ENCODE results near the gene ZNF273. TPM values are rescaled to one million over a fixed set of nuclear protein-coding genes. Genes with fewer than 3 reads are reported as not detected.

Gene ZNF273
- polyA plus RNA-seq, 1 of the 3 experiments (the other 2 are of a cell fraction): 2.3 TPM

- TF ChIP-seq YY1 (IDR thresholded peaks at IDR 0.05; ENCODE audit: low read depth) (0 out of 2 replicates have a peak, but pooled peaks have one; percentile 63), ELF1 (IDR thresholded peaks at IDR 0.05) (peak; percentile 87), MEF2A (IDR thresholded peaks at IDR 0.05; ENCODE audit: borderline replicate concordance, low read depth) (no peak), TAF1 (IDR thresholded peaks at IDR 0.05; ENCODE audit: borderline replicate concordance, low read depth, low read length) (peak; percentile 79), USF2 (IDR thresholded peaks at IDR 0.05; ENCODE audit: borderline replicate concordance, low read depth, low read length) (no peak), RAD21 (IDR thresholded peaks at IDR 0.05; ENCODE audit: low read length) (no peak), JUND (IDR thresholded peaks at IDR 0.05) (no peak), FOXJ3 (CRISPR knock-in tag; IDR thresholded peaks at IDR 0.05) (no peak), EZH2phosphoT487 (IDR thresholded peaks at IDR 0.05; ENCODE audit: borderline replicate concordance, low read depth) (no peak), EP300 (IDR thresholded peaks at IDR 0.05; ENCODE audit: borderline replicate concordance in 1 of 2, low read depth in 1 of 2, low read length in 1 of 2) (no peak), SMC3 (IDR thresholded peaks at IDR 0.05; ENCODE audit: low read depth, low read length) (no peak), RXRA (IDR thresholded peaks at IDR 0.05; ENCODE audit: borderline replicate concordance, low read depth) (no peak), TCF12 (IDR thresholded peaks at IDR 0.05) (no peak), NRF1 (IDR thresholded peaks at IDR 0.05; ENCODE audit: low read depth, low read length) (peak; percentile 15; the same call in 1 of the 2 replicates)
Measured at GRCh38 chr7:64902806-64903721, at the start of gene ZNF273 (continued).

GRCh38 chr7:64853679-64854078 lies 49.4 kb upstream of the ZNF273 start:
- no peak overlapping the region for H3K9ac ChIP-seq
- H3K27me3 ChIP-seq (ENCODE audit: insufficient read depth): no peaks in the 10 kb centered on the region
- H3K4me3 ChIP-seq (ENCODE audit: low read depth in 2 of 2, low read length in 1 of 2): no peak overlapping the region
- no peaks in the 10 kb centered on the region for H3K9me3 ChIP-seq
- 38% methylated on average over 4 of the region's 4 CpGs for WGBS (ENCODE audit: low lambda C conversion rate)
- no peak overlapping the region for H3K27ac ChIP-seq (ENCODE audit: low read depth in 2 of 2, low read length in 1 of 2)
- CTCF ChIA-PET: no interaction called here
- no peak overlapping the region for H2AFZ ChIP-seq (ENCODE audit: low read depth)
- POLR2A ChIA-PET: no interaction called here
- H3K4me1 ChIP-seq (ENCODE audit: control insufficient read depth in 1 of 2, insufficient read depth in 2 of 2, low read depth in 1 of 2, low read length in 1 of 2): peaks cover 0 to 8% of the 10 kb centered on the region in 2 experiments; a peak in 1 of 4 replicates
- H3K79me2 ChIP-seq (ENCODE audit: insufficient read depth): no peaks in the 10 kb centered on the region
- TF ChIP-seq ZBTB33 (IDR thresholded peaks at IDR 0.05; ENCODE audit: borderline replicate concordance, low read depth): no peak
- TF ChIP-seq FOXM1 (IDR thresholded peaks at IDR 0.05; ENCODE audit: low read depth): no peak
- no peak for TF ChIP-seq USF1 (IDR thresholded peaks at IDR 0.05; ENCODE audit: borderline replicate concordance, low read depth)
- no peak for DNase-seq
- H3K36me3 ChIP-seq (replicated peaks in 1 of 2; ENCODE audit: control insufficient read depth in 1 of 2, insufficient read depth in 2 of 2, low read length in 1 of 2): no peaks in the 10 kb centered on the region
- no peaks in the 10 kb centered on the region for H3K9me2 ChIP-seq
- H3K4me2 ChIP-seq: no peak overlapping the region
- H4K20me1 ChIP-seq (ENCODE audit: insufficient read depth): no peaks in the 10 kb centered on the region
- no peaks in the 10 kb centered on the region for H3F3A ChIP-seq (replicated peaks; ENCODE audit: insufficient read depth)

All from SK-N-SH (cell line).